Breast epithelium (tissue), 4 donors: Measurements from ENCODE around the gene LEKR1. TPM values are rescaled to one million over a fixed set of nuclear protein-coding genes. Genes with fewer than 3 reads are reported as not detected.
"Not testable (repeated sequence)": the region's sequence is repeated elsewhere in the genome, so short reads cannot be mapped to it uniquely, and the experiment has no call there.

Experiments
- DNase-seq, 2 donors: peaks; one replicate each; pipeline ENCODE4 v3.0.0-alpha.2; 2019; ENCODE audit warnings: low spot score in 2 of 2
- H3K27ac ChIP-seq, 2 donors: fragments of 200-600 bp; sonication (generic) in 1 of 2; one replicate each; pipeline ENCODE4 v1.5.1; 2016 to 2019; ENCODE audit warnings: mild to moderate bottlenecking in 1 of 2
- H3K27me3 ChIP-seq, 2 donors: fragments of 200-600 bp; sonication (generic) in 1 of 2; one replicate each; pipeline versions ENCODE4 v1.5.1 to v1.6.0; 2017 to 2019; ENCODE audit warnings: control low read depth in 1 of 2, mild to moderate bottlenecking in 1 of 2
- H3K36me3 ChIP-seq: fragments of 200-600 bp; one replicate; pipeline ENCODE4 v1.5.1; 2019
- H3K4me1 ChIP-seq, 2 donors: fragments of 200-600 bp; sonication (generic); one replicate each; pipeline ENCODE4 v1.5.1; 2016 to 2019; ENCODE audit warnings: control low read depth in 1 of 2
- H3K4me3 ChIP-seq, 3 donors: fragments of 200-600 bp; sonication (generic); 1 replicate in 2 of 3; 2 replicates in 1 of 3; pipeline ENCODE4 v1.5.1; 2016 to 2019; ENCODE audit warnings: mild to moderate bottlenecking in 3 of 3, moderate library complexity in 2 of 3
- H3K9me3 ChIP-seq, 2 donors: fragments of 200-600 bp; sonication (generic) in 1 of 2; one replicate each; pipeline ENCODE4 v1.5.1; 2016 to 2019; ENCODE audit warnings: control low read depth in 1 of 2
- POLR2A ChIP-seq: fragments of 450-650 bp; IDR thresholded peaks from one replicate; pipeline ENCODE4 v1.6.1; 2016; ENCODE audit warnings: antibody characterized with exemption, mild to moderate bottlenecking, moderate library complexity
- POLR2AphosphoS5 ChIP-seq, 3 donors: sonication (generic); formaldehyde crosslinking; IDR thresholded peaks; one replicate each; pipeline ENCODE4 v1.6.1; 2017; ENCODE audit warnings: antibody characterized with exemption in 3 of 3
- intact Hi-C: fragments of 100-400 bp; cut with DNase I; formaldehyde crosslinking; loops from one replicate; pipeline ENCODE4 v1.15.1; 2023; ENCODE audit warnings: low total_unique reads
- total RNA-seq, 3 donors: library from RNA; depleted of rRNA; stranded (reverse); fragments of >200 nt; gene quantifications; one replicate each; pipeline ENCODE4 v1.1.0, GENCODE V29; 2016
- TF ChIP-seq, protein P1 (sequence below), 3 donors: fragments of 450-650 bp; IDR thresholded peaks; one replicate each; pipeline ENCODE4 v1.5.1; 2016 to 2017; ENCODE audit warnings: antibody characterized with exemption in 3 of 3, mild to moderate bottlenecking in 3 of 3, moderate library complexity in 3 of 3

LEKR1 gene
- total RNA-seq, 3 donors from 2014 or later, result 1.6 to 8.0 (median 2.3) TPM

DNA sequence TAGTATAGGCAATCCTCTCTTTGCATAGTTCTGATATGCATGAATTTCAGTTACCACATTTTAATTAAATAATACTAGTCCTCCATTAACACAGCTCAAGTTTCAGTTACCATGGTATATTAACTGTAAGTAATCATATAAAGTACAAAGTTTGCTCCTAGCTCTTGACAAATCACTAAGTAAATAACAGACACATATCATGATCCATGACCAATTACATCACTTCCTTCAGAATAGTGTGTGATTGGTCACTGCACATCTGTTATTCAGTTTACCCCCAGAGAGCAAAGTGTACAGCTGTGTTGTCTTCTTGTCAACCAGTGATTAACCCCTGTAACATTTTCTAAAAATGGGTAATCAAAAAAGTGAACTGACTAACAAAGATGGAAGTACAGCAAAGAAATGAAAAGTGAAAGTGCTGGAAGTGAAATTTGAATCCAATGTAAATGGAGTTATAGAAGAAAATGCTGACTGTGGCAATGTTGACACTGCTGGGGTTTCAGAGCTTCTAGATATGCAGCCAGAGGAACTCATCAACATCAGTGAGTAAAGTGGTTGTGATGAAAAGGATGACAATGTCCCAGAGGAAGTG is 30.2 kb upstream of the LEKR1 start:
- no peak overlapping the region for H3K4me3 ChIP-seq
- TF ChIP-seq POLR2AphosphoS5 (IDR thresholded peaks at IDR 0.05) (no peak), POLR2A (no peak)
- TF ChIP-seq, protein P1, sequence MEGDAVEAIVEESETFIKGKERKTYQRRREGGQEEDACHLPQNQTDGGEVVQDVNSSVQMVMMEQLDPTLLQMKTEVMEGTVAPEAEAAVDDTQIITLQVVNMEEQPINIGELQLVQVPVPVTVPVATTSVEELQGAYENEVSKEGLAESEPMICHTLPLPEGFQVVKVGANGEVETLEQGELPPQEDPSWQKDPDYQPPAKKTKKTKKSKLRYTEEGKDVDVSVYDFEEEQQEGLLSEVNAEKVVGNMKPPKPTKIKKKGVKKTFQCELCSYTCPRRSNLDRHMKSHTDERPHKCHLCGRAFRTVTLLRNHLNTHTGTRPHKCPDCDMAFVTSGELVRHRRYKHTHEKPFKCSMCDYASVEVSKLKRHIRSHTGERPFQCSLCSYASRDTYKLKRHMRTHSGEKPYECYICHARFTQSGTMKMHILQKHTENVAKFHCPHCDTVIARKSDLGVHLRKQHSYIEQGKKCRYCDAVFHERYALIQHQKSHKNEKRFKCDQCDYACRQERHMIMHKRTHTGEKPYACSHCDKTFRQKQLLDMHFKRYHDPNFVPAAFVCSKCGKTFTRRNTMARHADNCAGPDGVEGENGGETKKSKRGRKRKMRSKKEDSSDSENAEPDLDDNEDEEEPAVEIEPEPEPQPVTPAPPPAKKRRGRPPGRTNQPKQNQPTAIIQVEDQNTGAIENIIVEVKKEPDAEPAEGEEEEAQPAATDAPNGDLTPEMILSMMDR (IDR thresholded peaks at IDR 0.05), result no peak
- no peak for DNase-seq
- no peaks in the 10 kb centered on the region for H3K9me3 ChIP-seq
- no peaks in the 10 kb centered on the region for H3K27me3 ChIP-seq
- no peak overlapping the region for H3K27ac ChIP-seq
- H3K4me1 ChIP-seq, result no peaks in the 10 kb centered on the region
- no peaks in the 10 kb centered on the region for H3K36me3 ChIP-seq
- intact Hi-C loops, result no loop called here

DNA sequence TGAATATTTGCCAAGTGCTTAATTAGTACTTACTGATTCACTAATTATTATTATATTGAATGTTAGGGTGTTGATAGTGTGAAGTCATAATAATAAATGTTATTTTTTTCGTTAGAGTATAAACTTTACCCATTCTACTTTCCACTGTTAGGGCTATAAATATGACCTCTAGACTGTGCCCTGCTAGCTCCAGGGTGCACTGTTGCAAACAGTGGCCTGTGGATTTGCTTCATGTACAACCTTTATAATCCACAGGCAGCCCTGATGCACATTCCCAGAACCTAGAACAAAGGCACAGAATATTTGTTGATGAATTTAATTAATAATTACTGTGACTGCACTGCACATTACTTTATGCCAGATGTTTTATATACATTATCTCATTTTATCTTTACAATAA is 28.8 kb upstream of the LEKR1 start:
- Histone ChIP-seq H3K36me3 (no peaks in the 10 kb centered on the region), H3K4me3 (no peak overlapping the region), H3K27ac (no peak overlapping the region), H3K27me3 (no peaks in the 10 kb centered on the region), H3K4me1 (no peaks in the 10 kb centered on the region), H3K9me3 (no peaks in the 10 kb centered on the region)
- intact Hi-C loops, result no loop called here
- TF ChIP-seq POLR2AphosphoS5 (IDR thresholded peaks at IDR 0.05), result no peak
- TF ChIP-seq, protein P1 (IDR thresholded peaks at IDR 0.05), result no peak
- TF ChIP-seq POLR2A, result no peak
- no peak for DNase-seq

DNA sequence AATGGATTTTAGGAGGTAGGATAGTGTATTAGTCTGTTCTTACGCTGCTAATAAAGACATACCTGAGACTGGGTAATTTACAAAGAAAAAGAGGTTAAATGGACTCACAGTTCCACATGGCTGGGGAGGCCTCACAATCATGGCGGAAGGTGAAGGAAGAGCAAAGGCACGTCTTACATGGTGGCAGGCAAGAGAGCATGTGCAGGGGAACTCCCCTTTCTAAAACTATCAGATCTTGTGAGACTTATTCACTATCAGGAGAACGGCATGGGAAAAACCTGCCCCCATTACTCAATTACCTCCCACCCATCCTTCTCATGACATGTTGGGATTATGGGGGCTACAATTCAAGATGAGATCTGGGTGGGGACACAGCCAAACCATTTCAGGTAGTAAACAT is 25.9 kb upstream of the LEKR1 start:
- H3K36me3 ChIP-seq, H3K27ac ChIP-seq, intact Hi-C loops, DNase-seq, H3K4me3 ChIP-seq, H3K9me3 ChIP-seq, H3K27me3 ChIP-seq, H3K4me1 ChIP-seq: not testable (repeated sequence)

DNA sequence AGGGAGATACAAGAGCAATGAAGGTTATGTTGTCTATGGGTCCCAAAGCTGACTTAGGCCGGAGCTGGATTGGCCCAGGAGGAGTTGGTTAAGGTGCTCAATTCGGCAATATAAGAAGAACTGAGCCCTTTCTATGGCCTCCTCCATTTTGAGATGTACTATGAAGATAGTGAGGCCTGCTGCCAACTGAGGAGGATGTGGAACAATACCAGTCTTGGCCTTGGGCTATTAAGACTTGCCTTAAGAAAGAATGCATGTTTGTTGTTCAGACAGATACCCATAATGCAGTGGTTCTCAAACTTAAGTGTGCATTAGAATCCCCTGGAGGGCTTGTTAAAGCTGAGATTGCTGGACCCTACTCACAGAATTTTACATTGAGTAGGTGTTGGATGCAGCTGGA is 24.4 kb upstream of the LEKR1 start:
- Histone ChIP-seq H3K9me3 (no peaks in the 10 kb centered on the region), H3K27ac (no peak overlapping the region), H3K4me1 (no peaks in the 10 kb centered on the region), H3K36me3 (no peaks in the 10 kb centered on the region), H3K27me3 (no peaks in the 10 kb centered on the region), H3K4me3 (no peak overlapping the region)
- DNase-seq, result no peak
- TF ChIP-seq, protein P1 (IDR thresholded peaks at IDR 0.05), result no peak
- TF ChIP-seq POLR2A (no peak), POLR2AphosphoS5 (IDR thresholded peaks at IDR 0.05) (no peak)
- intact Hi-C loops, result no loop called here

DNA sequence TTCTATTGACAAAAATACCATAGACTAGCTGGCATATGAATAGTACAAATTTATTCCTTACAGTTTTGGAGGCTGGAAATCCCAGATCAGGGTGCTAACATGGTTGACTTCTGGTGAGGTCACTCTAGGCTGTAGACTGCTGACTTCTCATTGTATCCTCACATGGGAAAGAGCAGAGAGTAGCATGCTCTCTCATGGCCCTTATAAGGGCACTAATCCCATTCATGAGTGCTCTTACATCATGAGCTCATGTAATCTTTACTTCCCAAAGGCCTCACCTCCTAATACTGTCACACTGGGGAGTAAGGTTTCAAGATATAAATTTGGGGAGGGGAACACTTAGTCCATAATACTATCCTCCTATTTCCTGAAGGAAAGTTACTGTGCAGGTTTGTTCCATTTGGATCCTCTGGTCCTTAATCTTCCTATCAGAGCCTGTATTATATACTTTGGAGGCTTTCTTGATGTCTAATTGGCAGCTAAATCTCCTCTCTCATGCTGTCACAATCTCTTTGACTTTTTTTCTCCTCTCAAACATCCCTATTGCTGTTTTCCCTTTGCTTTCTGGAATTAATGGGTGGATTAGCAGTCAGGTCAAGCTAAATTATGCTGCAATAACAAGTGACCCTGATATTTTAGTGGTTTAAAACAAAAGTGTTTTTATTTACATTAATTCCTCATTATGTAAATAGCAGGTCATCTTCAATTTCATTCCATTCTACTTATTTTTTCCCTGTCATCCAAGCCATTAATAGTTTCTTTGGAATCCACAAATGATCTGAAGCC is 23.1 kb upstream of the LEKR1 start:
- H3K36me3 ChIP-seq, result no peaks in the 10 kb centered on the region
- DNase-seq, result no peak
- TF ChIP-seq, protein P1 (IDR thresholded peaks at IDR 0.05), result no peak
- TF ChIP-seq POLR2AphosphoS5 (IDR thresholded peaks at IDR 0.05), result no peak
- no peak for TF ChIP-seq POLR2A
- H3K4me3 ChIP-seq, result no peak overlapping the region
- no peak overlapping the region for H3K27ac ChIP-seq
- no peaks in the 10 kb centered on the region for H3K4me1 ChIP-seq
- H3K27me3 ChIP-seq, result no peaks in the 10 kb centered on the region
- H3K9me3 ChIP-seq, result no peaks in the 10 kb centered on the region
- intact Hi-C loops, result no loop called here
